Suppressor macrophage treated with lipopolysaccharide for 4 hours (primary cell): ENCODE data around the gene NBPF14.
"Not testable (repeated sequence)": the region's sequence is repeated elsewhere in the genome, so short reads cannot be mapped to it uniquely, and the experiment has no call there.

Experiments used
- DNase-seq: peaks from one replicate; pipeline ENCODE4 v3.0.0-alpha.2; 2020

Gene NBPF14, protein sequence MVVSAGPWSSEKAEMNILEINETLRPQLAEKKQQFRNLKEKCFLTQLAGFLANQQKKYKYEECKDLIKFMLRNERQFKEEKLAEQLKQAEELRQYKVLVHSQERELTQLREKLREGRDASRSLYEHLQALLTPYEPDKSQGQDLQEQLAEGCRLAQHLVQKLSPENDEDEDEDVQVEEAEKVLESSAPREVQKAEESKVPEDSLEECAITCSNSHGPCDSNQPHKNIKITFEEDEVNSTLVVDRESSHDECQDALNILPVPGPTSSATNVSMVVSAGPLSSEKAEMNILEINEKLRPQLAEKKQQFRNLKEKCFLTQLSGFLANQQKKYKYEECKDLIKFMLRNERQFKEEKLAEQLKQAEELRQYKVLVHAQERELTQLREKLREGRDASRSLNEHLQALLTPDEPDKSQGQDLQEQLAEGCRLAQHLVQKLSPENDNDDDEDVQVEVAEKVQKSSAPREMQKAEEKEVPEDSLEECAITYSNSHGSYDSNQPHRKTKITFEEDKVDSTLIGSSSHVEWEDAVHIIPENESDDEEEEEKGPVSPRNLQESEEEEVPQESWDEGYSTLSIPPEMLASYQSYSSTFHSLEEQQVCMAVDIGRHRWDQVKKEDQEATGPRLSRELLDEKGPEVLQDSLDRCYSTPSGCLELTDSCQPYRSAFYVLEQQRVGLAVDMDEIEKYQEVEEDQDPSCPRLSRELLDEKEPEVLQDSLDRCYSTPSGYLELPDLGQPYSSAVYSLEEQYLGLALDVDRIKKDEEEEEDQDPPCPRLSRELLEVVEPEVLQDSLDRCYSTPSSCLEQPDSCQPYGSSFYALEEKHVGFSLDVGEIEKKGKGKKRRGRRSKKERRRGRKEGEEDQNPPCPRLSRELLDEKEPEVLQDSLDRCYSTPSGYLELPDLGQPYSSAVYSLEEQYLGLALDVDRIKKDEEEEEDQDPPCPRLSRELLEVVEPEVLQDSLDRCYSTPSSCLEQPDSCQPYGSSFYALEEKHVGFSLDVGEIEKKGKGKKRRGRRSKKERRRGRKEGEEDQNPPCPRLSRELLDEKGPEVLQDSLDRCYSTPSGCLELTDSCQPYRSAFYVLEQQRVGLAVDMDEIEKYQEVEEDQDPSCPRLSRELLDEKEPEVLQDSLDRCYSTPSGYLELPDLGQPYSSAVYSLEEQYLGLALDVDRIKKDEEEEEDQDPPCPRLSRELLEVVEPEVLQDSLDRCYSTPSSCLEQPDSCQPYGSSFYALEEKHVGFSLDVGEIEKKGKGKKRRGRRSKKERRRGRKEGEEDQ (N-terminal part only)

DNA sequence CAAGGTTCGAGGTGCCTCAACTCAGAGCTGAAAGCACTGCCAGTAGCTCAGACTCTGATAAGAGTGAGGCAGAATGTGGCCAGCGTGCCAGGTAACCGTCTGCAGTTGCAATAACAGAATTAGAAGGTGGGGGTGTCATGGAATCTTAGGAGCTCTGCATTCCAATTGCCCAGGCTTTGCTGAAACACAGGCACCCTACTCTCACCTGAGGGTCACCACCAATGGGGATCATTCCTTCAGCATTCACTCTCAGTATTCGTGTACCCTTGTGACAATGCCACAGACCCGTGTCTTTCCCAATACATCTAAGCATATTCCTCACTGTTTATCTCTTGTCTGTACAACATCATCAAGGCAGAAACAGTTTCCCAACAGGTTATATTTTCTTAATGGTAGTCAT, at the start of gene NBPF14:
TSS of gene NBPF14 (minus strand) at position 101 of the 400 bp plus-strand sequence. CDS start 294 bp downstream, outside the sequence.
- DNase-seq = not testable (repeated sequence)

DNA sequence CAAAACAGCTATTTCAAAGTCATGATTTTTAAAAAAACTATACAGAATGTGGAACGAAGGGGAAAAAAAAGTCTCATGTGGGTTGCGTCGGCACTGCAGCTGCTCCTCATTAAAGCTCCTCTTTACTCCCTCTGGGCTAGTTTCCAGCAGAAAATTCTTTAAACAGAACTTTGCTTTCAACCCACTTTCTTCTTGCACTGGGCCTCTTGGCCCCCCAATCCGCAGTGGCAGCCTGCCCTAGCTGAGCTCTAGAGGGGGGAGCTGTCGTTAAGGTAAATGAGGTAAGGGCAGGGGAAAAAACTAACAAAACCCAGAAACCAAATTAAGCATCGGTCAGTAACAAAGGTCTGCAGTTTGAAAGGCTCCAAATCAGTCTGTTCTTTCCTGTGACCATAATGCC, 29.6 kb upstream of the NBPF14 start:
- not testable (repeated sequence) for DNase-seq

DNA sequence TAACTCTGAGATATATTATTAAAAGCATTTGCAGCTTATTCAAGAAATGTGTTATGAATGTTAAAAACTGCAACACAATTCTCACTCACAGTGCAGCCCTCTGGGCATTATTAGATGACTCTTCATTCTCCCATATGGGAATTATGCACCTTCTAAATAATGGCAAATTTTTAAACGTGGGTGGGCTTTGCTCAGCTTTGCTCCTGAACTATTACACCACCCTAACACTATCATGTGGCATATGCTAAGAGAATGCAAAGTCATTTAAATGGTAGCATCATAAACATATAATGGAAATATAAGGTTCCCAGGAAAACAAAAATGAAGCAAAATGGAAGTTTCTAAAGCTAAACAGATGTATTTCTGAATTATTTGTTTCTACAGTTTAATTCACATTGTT, 22.4 kb upstream of the NBPF14 start:
- not testable (repeated sequence) for DNase-seq

DNA sequence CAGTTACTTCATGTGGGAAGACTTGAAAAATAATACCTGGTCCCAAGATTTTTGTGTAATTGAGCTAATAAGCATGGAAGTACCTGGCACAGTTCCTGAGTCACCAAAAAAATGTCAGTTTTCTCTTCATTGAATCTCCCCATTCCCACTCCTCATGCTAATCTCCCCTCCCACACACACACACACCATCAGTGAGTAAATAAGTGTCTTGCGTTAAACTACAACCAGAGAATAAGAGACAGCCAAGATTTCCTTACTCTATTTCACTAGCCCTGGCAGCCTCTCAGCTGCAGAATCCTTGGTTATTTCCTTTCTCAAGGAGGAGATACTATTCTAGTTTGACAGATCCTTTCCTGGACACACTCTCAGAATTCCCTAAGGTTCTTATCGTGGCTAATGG, 9.5 kb upstream of the NBPF14 start:
- not testable (repeated sequence) for DNase-seq

DNA sequence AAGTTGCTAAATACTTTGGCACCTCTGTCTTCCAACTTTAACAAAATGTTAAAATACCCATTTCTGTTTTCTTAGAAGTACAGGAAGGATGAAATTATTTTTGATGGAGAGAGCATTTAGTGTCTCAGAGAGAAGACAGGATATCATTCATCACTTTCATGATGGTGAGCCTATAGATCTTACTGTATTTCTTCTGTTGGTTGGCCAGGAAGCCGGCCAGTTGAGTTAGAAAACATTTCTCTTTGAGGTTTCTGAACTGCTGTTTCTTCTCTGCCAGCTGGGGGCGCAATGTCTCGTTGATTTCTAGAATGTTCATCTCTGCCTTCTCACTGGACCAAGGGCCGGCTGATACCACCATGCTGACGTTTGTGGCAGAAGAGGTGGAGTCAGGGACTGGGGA, 451 bp downstream of the NBPF14 start:
- DNase-seq = not testable (repeated sequence)

DNA sequence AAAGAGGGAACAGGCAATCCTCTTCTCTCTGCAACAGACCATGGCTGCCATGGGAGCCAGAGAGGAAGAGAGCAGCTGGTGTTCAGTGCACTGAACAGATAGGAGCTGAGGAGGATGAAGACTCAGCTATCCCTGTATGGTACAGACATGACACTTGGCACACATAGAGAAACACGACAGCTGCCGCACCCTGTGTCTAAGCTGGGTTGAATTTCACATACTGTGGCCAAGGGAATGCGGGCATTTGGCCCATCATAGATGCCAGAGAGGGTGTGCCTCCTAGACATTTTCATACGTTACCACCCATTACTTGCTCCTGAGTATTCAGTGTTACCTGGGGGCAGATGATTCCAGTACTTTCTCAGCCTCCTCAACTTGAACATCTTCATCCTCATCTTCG, 4.7 kb downstream of the NBPF14 start:
- DNase-seq = not testable (repeated sequence)

DNA sequence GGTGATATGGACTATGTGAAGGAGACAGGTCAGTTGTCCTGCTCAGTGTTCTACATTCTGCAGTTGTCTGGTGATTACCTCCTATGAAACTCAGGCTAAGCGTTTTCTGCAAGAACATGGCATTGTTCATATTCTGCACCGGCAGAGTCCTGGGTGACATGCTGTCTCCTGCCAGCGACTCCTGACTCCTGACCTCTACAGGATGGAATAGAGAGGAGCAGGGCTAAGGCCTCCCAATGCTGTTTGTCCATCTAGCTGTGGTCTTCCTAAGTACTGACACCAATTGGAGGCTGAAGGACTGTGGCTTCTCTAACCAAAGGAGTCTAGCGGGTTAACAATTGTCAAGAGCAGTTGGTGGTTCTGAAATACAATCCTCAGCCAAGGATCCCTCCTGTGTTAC, 63.7 kb downstream of the NBPF14 start:
- DNase-seq = not testable (repeated sequence)

DNA sequence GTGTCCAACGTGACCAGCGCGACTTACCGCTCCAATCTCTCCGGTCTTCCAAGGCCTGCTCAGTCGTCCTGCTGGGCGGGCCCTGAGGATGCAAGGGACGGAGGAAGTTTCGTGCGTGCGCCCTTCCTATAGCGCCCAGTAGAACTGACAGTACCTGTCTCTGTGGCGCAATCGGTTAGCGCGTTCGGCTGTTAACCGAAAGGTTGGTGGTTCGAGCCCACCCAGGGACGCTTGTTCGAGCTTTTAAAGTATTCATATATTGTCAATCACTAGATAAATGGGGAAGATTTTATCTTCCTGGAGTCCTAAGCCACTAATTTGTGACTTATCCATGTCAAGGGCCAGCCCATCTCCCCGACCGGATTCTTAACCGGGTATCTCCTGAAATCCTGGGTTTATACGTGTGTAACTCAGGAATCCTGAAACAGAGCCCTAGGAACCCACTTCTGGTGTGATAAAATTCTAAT, 66.7 kb downstream of the NBPF14 start:
- DNase-seq = peak; percentile 15

DNA sequence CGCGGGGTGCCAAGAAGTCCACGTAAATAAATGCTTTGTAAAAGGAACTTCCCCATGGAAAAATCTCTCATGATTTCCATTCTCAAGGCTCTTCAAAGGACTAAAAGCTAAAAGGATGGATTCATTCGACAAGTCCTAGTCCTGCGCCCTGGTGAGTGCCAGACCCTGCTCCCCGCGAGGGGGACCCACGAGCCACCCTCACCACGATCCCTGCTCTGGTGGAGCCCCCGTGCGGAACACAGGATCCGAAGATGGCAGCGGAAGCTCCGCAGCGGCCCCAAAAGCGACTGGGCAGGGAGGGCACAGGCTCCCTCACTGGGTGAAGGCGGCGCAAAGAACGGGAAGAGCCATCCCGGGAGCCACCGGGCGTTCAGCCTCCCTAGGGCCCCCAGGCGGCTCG, 67.2 kb downstream of the NBPF14 start:
- DNase-seq = not testable (repeated sequence)

DNA sequence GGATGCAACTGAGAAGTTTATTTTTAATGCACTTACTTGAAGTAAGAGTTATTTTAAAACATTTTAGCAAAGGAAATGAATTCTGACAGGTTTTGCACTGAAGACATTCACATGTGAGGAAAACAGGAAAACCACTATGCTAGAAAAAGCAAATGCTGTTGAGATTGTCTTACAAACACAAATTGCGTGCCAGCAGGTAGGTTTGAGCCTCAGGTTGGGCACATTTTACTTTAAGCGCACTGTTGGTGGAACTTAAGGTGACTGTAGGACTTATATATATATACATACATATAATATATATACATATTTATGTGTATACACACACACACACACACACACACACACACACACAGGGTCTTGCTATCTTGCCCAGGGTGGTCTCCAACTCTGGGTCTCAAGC, 69.2 kb downstream of the NBPF14 start:
- not testable (repeated sequence) for DNase-seq

DNA sequence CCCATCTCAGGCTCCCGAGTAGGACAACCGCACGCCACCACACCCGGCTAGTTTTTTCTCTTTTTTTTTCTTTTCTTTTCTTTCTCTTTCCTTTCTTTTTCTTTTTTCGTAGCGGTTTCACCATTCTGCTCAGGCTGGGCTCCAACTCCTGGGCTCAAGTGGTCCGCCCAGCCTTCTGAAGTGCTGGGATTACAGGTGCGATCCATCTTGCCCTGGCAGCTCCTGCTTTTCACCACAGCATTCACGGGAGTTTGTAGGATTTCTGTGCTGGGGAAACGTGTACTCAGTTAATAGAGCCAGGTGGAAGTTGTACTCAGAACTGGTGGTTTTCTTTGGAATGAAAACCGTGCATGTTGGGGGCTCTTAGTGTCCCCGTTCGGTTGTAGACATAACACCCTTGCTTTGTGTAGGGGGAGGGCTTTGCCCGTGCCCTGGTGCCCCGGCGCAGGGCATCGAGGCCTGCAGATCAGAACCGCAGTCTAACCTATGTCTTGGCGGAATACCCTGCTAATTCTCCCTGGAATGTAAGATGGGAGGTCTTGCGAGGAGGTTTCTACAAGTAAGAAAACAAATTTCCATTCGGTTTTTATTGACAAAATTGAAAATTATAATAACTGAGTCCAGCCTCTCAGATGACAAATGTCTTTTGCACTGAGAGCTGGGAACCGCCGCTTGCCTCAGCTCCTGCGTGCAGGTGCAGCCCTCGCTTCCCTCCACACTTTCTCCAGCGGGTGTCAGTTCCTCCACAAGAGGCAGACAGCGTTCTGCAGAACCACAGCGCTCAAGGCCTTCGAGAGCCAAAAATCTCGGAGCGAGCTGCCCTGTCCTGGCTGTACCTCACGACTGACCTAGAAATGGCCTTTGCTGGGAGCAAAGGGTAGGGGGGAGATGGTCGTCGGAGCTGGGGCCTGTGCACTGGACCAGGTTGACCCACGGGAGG, 72.3 kb downstream of the NBPF14 start:
- DNase-seq = not testable (repeated sequence)

DNA sequence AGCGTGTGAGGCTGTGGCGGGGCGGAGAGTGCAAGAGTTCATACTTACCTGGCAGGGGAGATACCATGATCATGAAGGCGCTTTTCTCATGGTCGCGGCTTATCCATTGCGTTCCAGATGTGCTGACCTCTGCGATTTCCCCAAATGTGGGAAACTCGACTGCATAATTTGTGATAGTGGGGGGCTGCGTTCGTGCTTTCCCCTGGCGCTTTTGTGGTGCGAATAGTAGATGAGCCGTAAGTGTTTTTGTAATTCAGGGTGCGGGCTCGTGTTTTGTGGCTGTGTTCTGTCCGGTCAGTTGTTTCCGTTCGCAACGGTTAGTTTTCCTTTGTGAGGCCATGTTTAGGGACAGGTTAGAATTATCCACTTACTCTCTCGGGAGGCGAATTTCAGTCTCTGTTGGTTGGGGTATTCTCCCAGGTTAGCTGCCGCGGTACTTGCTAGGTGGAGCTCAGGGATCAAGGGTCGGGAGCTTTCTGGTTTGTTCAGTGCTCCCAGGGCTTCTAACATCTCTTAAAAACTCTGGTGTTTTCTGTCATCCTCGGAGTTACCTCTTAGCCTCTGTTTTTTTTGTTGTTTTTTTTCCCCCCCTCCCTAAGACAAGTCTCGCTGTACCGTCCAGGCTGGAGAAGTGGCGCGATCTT, 73.1 kb downstream of the NBPF14 start:
- DNase-seq = peak; percentile 98

DNA sequence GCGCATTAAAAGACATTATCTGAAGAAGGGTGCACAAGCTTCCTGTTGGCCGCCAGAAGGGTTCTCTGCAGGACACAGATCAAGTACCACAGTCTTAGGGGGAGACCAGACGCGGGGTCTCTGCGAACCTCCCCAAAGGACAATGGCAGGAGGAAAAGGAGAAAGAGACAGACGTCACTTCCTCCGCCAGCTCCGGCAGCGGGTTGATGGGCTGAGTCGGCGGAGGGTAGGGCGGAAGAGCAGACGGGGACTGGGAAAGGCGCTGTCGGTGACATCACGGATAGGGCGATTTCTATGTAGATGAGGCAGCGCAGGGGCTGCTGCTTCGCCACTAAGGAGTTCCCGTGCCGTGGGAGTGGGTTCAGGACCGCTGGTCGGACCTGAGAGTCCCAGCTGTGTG, 73.7 kb downstream of the NBPF14 start:
- peak; percentile 89 for DNase-seq

DNA sequence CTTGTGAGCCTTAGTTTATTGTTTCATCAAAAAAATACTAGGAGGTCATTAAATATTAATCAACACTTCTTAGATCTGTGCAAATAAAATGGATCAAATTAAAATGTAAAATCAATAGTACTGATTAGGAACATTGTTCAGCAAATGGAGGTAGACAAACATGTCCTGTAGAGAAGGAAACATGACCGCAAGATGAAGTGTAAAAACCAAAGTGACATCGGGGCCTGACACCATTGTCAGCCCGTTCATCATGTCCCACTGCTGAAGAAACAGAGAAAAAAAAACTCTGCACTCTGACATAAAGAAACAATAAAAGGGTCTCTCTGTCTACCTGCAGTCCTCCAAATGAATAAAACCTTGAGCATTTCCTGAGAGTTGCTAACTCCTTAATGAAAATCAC, 81.5 kb downstream of the NBPF14 start:
- DNase-seq = not testable (repeated sequence)

DNA sequence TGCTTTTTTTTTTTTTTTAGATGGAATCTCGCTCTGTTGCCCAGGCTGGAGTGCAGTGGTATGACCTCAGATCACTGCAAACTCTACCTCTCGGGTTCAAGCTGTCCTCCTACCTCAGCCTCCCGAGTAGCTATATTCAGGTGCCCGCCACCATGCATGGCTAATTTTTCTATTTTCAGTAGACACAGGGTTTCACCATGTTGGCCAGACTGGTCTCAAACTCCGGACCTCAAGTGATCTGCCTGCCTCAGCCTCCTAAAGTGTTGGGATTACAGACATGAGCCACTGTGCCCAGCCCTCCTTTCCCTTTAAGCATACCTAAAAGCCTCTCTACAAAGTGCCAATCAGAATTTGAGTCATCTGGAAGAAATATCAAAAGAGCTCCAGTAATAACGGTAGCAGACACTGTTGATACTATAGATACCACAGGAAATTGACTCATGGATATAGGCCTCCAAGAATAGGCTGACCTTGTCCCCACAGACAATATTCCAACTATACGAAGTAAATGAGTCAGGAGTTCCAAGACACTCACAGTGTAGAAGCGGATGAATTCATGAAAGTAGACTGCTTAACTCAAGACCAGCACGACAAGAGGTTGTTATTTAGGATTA, 83.1 kb downstream of the NBPF14 start:
- DNase-seq = not testable (repeated sequence)

DNA sequence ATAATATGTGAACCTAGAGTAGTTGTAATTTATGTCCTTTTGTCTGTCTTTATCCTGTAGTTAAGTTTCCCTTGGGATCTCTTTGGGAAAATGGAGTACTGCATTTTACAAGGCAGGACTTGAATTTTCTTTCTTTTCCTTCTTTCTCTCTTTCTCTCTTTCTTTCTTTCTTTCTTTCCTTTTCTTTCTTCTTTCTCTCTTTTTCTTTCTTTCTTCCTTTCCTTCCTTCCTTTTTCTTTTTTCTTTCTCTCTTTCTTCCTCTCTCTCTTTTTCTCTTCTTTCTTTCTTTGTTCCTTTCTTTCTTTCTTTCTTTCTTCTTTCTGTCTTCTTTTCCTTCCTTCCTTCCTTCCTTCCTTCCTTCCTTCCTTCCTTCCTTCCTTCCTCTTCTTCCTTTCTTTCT, 101.9 kb downstream of the NBPF14 start:
- DNase-seq = not testable (repeated sequence)

DNA sequence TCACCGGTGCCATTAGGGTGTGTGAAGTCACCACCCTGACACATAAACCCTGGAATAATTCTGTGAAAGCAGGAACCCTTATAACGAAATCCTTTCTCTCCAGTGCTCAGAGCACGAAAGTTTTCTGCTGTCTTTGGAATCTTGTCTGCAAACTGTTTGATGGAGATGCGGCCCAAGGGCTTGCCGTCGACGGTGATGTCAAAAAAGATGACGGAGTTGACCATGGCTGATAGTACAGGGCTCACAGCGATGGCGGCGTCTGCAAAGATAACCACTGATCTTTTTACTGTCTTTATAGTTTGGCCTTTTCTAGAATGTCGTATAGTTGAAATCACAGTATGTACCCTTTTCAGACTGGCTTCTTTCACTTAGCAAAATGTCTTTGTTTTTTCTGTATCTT, 112.8 kb downstream of the NBPF14 start, which contains the start of gene PPIAL4G:
TSS of gene PPIAL4G (minus strand) at position 274 of the 400 bp plus-strand sequence. CDS start at position 224, 50 bp downstream.
- not testable (repeated sequence) for DNase-seq
